Trophoblast cell (in vitro differentiated cells and primary cell): Measurements from ENCODE around the gene GAS2L2.

ENCODE experiments used
- DNase-seq, 2 donors: peaks; one replicate each; pipeline ENCODE4 v3.0.0-alpha.2; 2016
- H2AFZ ChIP-seq: 2 replicates; pipeline ENCODE4 v1.6.1; 2013; ENCODE audit warnings: low read length, moderate library complexity, mild to moderate bottlenecking; ENCODE audit not compliant: insufficient read depth, poor library complexity
- H2AK5ac ChIP-seq: 2 replicates; pipeline ENCODE4 v1.6.1; 2013; ENCODE audit warnings: mild to moderate bottlenecking, low read length
- H2BK120ac ChIP-seq: 2 replicates; pipeline ENCODE4 v1.6.1; 2013; ENCODE audit warnings: low read length, mild to moderate bottlenecking, moderate library complexity; ENCODE audit not compliant: insufficient read depth, poor library complexity
- H2BK12ac ChIP-seq: 2 replicates; pipeline ENCODE4 v1.6.1; 2013; ENCODE audit warnings: mild to moderate bottlenecking, low read length, moderate library complexity
- H2BK5ac ChIP-seq: 2 replicates; pipeline ENCODE4 v1.6.1; 2013; ENCODE audit warnings: low read length, low read depth, moderate library complexity, mild to moderate bottlenecking; ENCODE audit not compliant: poor library complexity
- H3K14ac ChIP-seq: 2 replicates; pipeline ENCODE4 v1.6.1; 2013; ENCODE audit warnings: mild to moderate bottlenecking, low read length
- H3K18ac ChIP-seq: 2 replicates; pipeline ENCODE4 v1.6.1; 2013; ENCODE audit warnings: mild to moderate bottlenecking, low read length
- H3K23ac ChIP-seq: 2 replicates; pipeline ENCODE4 v1.6.1; 2013; ENCODE audit warnings: low read length
- H3K27ac ChIP-seq: 2 replicates; pipeline ENCODE4 v1.5.1; 2013; ENCODE audit warnings: low read depth, mild to moderate bottlenecking, inconsistent platforms, low read length, moderate library complexity
- H3K27me3 ChIP-seq: 2 replicates; pipeline ENCODE4 v1.6.1; 2013; ENCODE audit warnings: inconsistent platforms, mild to moderate bottlenecking, low read length, moderate library complexity; ENCODE audit not compliant: insufficient read depth
- H3K36me3 ChIP-seq, 2 experiments: 1 replicate in 1 of 2; 2 replicates in 1 of 2; pipeline ENCODE4 v1.6.1; 2013; ENCODE audit warnings: low read length in 2 of 2, mild to moderate bottlenecking in 2 of 2, moderate library complexity in 1 of 2; ENCODE audit not compliant: insufficient read depth in 2 of 2, control insufficient read depth in 1 of 2
- H3K4ac ChIP-seq: 2 replicates; pipeline ENCODE4 v1.6.1; 2013; ENCODE audit warnings: low read depth, mild to moderate bottlenecking, low read length, moderate library complexity
- H3K4me1 ChIP-seq, 2 experiments: 1 replicate in 1 of 2; 2 replicates in 1 of 2; pipeline ENCODE4 v1.6.1; 2013; ENCODE audit warnings: low read length in 2 of 2, mild to moderate bottlenecking in 2 of 2, moderate library complexity in 1 of 2; ENCODE audit not compliant: insufficient read depth in 2 of 2, control insufficient read depth in 1 of 2
- H3K4me2 ChIP-seq: 2 replicates; pipeline ENCODE4 v1.6.1; 2013; ENCODE audit warnings: inconsistent platforms, mild to moderate bottlenecking, low read length, moderate library complexity
- H3K4me3 ChIP-seq: 2 replicates; pipeline ENCODE4 v1.5.1; 2013; ENCODE audit warnings: mild to moderate bottlenecking, low read depth, low read length, inconsistent platforms
- H3K79me1 ChIP-seq: one replicate; pipeline ENCODE4 v1.6.1; 2013; ENCODE audit warnings: low read length
- H3K79me2 ChIP-seq: 2 replicates; pipeline ENCODE4 v1.6.1; 2013; ENCODE audit warnings: low read length, mild to moderate bottlenecking; ENCODE audit not compliant: control insufficient read depth, insufficient read depth, poor library complexity
- H3K9ac ChIP-seq: 2 replicates; pipeline ENCODE4 v1.6.1; 2013; ENCODE audit warnings: mild to moderate bottlenecking, low read length
- H3K9me3 ChIP-seq: 2 replicates; pipeline ENCODE4 v1.6.1; 2013; ENCODE audit warnings: low read depth, mild to moderate bottlenecking, control low read depth, inconsistent platforms, low read length; ENCODE audit not compliant: insufficient read depth
- H4K12ac ChIP-seq: 2 replicates; pipeline ENCODE4 v1.6.1; 2013; ENCODE audit warnings: low read depth, mild to moderate bottlenecking, low read length, moderate library complexity
- H4K8ac ChIP-seq: 2 replicates; pipeline ENCODE4 v1.6.1; 2013; ENCODE audit warnings: low read depth, mild to moderate bottlenecking, low read length, moderate library complexity
- H4K91ac ChIP-seq: one replicate; pipeline ENCODE4 v1.6.1; 2013; ENCODE audit warnings: low read depth, mild to moderate bottlenecking, low read length, moderate library complexity
- WGBS: extraction: QIAGEN DNeasy Blood & Tissue Kit; methylation state at CpG from one replicate; pipeline ENCODE4 v1.1.7; 2013; ENCODE audit warnings: missing lambda C conversion rate; ENCODE audit not compliant: insufficient read length, insufficient coverage; ENCODE audit errors: extremely low coverage; 5-methylcytosine and 5-hydroxymethylcytosine counted together

The GAS2L2 gene

DNA sequence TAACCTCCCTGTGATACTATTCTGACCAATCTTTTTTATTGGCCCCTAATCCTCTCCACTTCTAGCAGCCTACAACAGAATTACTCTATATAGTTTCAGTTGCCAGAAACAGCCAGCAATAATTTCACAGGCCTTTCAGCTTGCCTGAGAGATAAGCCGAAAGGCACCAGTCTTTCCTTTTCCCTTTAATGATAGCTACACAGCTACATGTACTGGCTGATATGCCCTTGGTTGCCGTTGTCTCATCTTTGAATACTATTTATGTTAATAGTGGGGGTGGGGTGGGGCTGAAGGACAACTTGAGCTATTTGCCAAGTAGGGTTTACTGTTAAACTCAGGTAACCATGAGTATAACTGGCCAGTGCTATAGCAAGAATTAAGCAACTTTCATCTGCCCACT, 57.4 kb downstream of the GAS2L2 start:
- no peak overlapping the region for H2BK5ac ChIP-seq
- no peaks in the 10 kb centered on the region for H3K9me3 ChIP-seq
- H2BK12ac ChIP-seq: no peak overlapping the region
- no peak overlapping the region for H2BK120ac ChIP-seq
- H3K4ac ChIP-seq: no peak overlapping the region
- no peaks in the 10 kb centered on the region for H3K27me3 ChIP-seq
- no peak overlapping the region for H4K12ac ChIP-seq
- no peak for DNase-seq
- H2AK5ac ChIP-seq: no peak overlapping the region
- no peak overlapping the region for H4K8ac ChIP-seq
- H3K79me2 ChIP-seq: no peaks in the 10 kb centered on the region
- H3K18ac ChIP-seq: no peak overlapping the region
- H3K4me2 ChIP-seq: no peak overlapping the region
- H3K4me1 ChIP-seq: no peaks in the 10 kb centered on the region
- H3K36me3 ChIP-seq: peaks cover 14 to 16% of the 10 kb centered on the region in 2 experiments
- no peak overlapping the region for H4K91ac ChIP-seq
- no peak overlapping the region for H3K14ac ChIP-seq
- H3K79me1 ChIP-seq: no peaks in the 10 kb centered on the region
- WGBS: no CpG with 5 or more reads among the region's 2 CpGs
- no peak overlapping the region for H3K9ac ChIP-seq
- no peak overlapping the region for H3K27ac ChIP-seq
- no peak overlapping the region for H2AFZ ChIP-seq
- no peak overlapping the region for H3K4me3 ChIP-seq
- no peak overlapping the region for H3K23ac ChIP-seq

DNA sequence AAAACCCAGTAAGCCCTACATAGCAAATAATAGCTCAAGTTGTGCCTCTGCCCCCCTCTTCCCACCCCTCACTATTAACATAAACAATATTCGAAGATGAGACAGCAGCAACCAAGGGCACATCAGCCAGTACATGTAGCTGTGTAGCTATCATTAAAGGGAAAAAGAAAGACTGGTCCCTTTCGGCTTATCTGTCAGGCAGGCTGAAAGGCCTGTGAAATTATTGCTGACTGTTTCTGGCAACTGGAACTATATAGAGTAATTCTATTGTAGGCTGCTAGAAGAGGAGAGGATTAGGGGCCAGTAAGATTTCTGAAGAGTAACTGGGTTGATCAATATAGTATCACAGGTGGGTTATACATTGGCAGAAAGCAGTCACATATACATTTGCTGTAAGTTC, 58.1 kb downstream of the GAS2L2 start:
- WGBS: no CpG with 5 or more reads among the region's 2 CpGs
- Histone ChIP-seq H2BK12ac (no peak overlapping the region), H2AK5ac (no peak overlapping the region), H3K36me3 (peaks cover 14 to 16% of the 10 kb centered on the region in 2 experiments), H3K23ac (no peak overlapping the region), H4K8ac (no peak overlapping the region), H3K4me1 (no peaks in the 10 kb centered on the region), H2AFZ (no peak overlapping the region), H3K4me3 (no peak overlapping the region), H3K9me3 (no peaks in the 10 kb centered on the region), H3K14ac (no peak overlapping the region), H2BK5ac (no peak overlapping the region), H3K4me2 (no peak overlapping the region), H3K79me2 (no peaks in the 10 kb centered on the region), H3K79me1 (no peaks in the 10 kb centered on the region), H3K18ac (no peak overlapping the region), H3K9ac (no peak overlapping the region), H3K4ac (no peak overlapping the region), H4K12ac (no peak overlapping the region), H3K27ac (no peak overlapping the region), H3K27me3 (no peaks in the 10 kb centered on the region), H4K91ac (no peak overlapping the region), H2BK120ac (no peak overlapping the region)
- DNase-seq: no peak
